Neural crest cell (in vitro differentiated cells): Measurements from ENCODE around the gene ABHD1. TPM values are rescaled to one million over a fixed set of nuclear protein-coding genes. Genes with fewer than 3 reads are reported as not detected.

Experiments
- DNase-seq: peaks from one replicate; pipeline ENCODE4 v3.0.0; 2021; ENCODE audit warnings: low read depth, mixed read lengths, low spot score
- H3K27ac Mint-ChIP-seq: one replicate; pipeline ENCODE4 v1.8.0; 2021; ENCODE audit warnings: mild to moderate bottlenecking, mixed read lengths; ENCODE audit not compliant: unreplicated experiment
- H3K27me3 Mint-ChIP-seq: 2 replicates; pipeline ENCODE4 v1.8.0; 2021; ENCODE audit warnings: low read depth, mild to moderate bottlenecking, mixed read lengths
- H3K36me3 Mint-ChIP-seq: 2 replicates; pipeline ENCODE4 v1.8.0; 2021; ENCODE audit warnings: low read depth, mild to moderate bottlenecking, mixed read lengths
- H3K4me1 Mint-ChIP-seq: 2 replicates; pipeline ENCODE4 v1.8.0; 2021; ENCODE audit warnings: mixed read lengths
- H3K4me3 Mint-ChIP-seq: one replicate; pipeline ENCODE4 v1.8.0; 2021; ENCODE audit warnings: mild to moderate bottlenecking, mixed read lengths
- H3K9me3 Mint-ChIP-seq: 2 replicates; pipeline ENCODE4 v1.8.0; 2021; ENCODE audit warnings: mixed read lengths
- CTCF ChIP-seq: fragments of 200-600 bp; sonication (generic); conservative IDR thresholded peaks from 2 replicates; pipeline ENCODE4 v1.5.0; 2021; ENCODE audit warnings: antibody characterized with exemption, mild to moderate bottlenecking
- total RNA-seq: library from RNA; stranded (reverse); gene quantifications from 2 replicates; pipeline ENCODE4 v1.2.1, GENCODE V29; 2021

The ABHD1 gene
- total RNA-seq, 1 donor from 2014 or later: 0.47 TPM

- no peak for TF ChIP-seq CTCF
- H3K36me3 Mint-ChIP-seq: no peaks in the 10 kb centered on the region
- no peak overlapping the region for H3K27ac Mint-ChIP-seq
- H3K27me3 Mint-ChIP-seq: peaks cover 9% of the 10 kb centered on the region
- H3K9me3 Mint-ChIP-seq: no peaks in the 10 kb centered on the region
- H3K4me3 Mint-ChIP-seq: peak overlapping the region; percentile 10
- DNase-seq: no peak
- H3K4me1 Mint-ChIP-seq: peaks cover 12% of the 10 kb centered on the region
These were observed 13.1 kb downstream of the ABHD1 start for GRCh38 chr2:27136751-27137150.

- no peaks in the 10 kb centered on the region for H3K9me3 Mint-ChIP-seq
- DNase-seq: no peak
- no peak overlapping the region for H3K27ac Mint-ChIP-seq
- H3K27me3 Mint-ChIP-seq: peaks cover 9% of the 10 kb centered on the region
- peaks cover 12% of the 10 kb centered on the region for H3K4me1 Mint-ChIP-seq
- no peaks in the 10 kb centered on the region for H3K36me3 Mint-ChIP-seq
- no peak for TF ChIP-seq CTCF
- peak overlapping the region; percentile 47 for H3K4me3 Mint-ChIP-seq
These were observed 13.8 kb downstream of the ABHD1 start for GRCh38 chr2:27137322-27137935.

GRCh38 chr2:27138111-27138510, 14.5 kb downstream of the ABHD1 start:
- no peak for TF ChIP-seq CTCF
- Mint-ChIP-seq H3K9me3 (peaks cover 3% of the 10 kb centered on the region), H3K4me1 (peaks cover 8% of the 10 kb centered on the region), H3K27me3 (peaks cover 14% of the 10 kb centered on the region), H3K4me3 (peak overlapping the region; percentile 47), H3K27ac (no peak overlapping the region), H3K36me3 (no peaks in the 10 kb centered on the region)
- DNase-seq: no peak

- TF ChIP-seq CTCF: no peak
- Mint-ChIP-seq H3K9me3 (peaks cover 5% of the 10 kb centered on the region), H3K27ac (no peak within 1 kb of the TSS), H3K36me3 (no peaks in the 10 kb centered on the region), H3K4me3 (peak within 1 kb of the TSS; percentile 47), H3K27me3 (peaks cover 26% of the 10 kb centered on the region), H3K4me1 (no peaks in the 10 kb centered on the region)
- DNase-seq: no peak
These were observed 15.7 kb downstream of the ABHD1 start, which contains the start of gene PRR30 for GRCh38 chr2:27139310-27139709. Gene PRR30, minus strand, starts transcription at chr2:27139410. Its CDS starts 1,081 bp downstream, at chr2:27138329.

GRCh38 chr2:27143285-27143684, 19.7 kb downstream of the ABHD1 start:
- no peak for TF ChIP-seq CTCF
- DNase-seq: no peak
- Mint-ChIP-seq H3K36me3 (no peaks in the 10 kb centered on the region), H3K4me1 (no peaks in the 10 kb centered on the region), H3K9me3 (peaks cover 5% of the 10 kb centered on the region), H3K4me3 (no peak overlapping the region), H3K27me3 (peaks cover 31% of the 10 kb centered on the region), H3K27ac (no peak overlapping the region)
